Measurements from ENCODE around the gene HOXA7.

The HOXA7 gene

DNA sequence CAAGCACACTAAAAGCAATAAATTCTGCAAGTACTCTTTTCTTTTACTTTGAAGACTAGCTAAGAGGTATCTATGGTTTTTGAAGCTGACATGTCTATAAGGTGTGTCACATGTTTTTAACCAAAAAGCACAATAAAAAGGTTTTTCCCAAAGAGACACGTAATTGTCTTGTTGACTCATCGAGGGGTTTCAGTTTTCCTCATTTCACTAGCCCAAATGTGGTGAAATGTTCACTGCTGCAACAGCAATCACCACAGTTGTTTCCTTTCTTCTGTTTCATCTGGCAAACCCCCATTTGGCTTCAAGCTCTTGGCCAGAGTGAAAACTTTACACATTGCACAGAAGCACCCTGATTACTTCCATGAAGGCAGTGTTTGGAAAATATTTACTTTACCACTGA is 22.1 kb downstream of the HOXA7 start:
- no peak for DNase-seq (ENCODE audit: low read depth in 3 of 3)

GRCh38 chr7:27133409-27134231 is 22.9 kb downstream of the HOXA7 start:
- DNase-seq (ENCODE audit: low read depth in 3 of 3): no peak

GRCh38 chr7:27132978-27133377 is 23.5 kb downstream of the HOXA7 start:
- no peak for DNase-seq (ENCODE audit: low read depth in 3 of 3)

DNA sequence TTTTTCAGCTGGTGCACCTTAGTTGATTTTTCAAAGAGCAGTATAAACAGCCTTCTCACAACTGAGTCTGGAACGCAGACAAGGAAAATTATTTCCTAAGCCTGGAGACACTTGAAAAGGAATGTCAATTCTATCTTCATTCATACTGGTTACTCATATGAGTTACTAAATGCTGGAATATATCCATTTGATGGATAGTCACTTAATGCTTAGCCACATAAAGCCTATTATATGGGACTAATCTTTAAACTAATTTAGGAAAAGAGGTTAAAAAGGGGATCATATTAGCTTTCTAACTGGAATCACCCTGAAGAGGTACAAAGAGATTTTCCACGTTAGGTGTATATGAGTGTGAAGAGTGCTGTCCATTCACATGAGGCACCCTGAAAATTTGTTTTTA is 24.3 kb downstream of the HOXA7 start:
- DNase-seq (ENCODE audit: low read depth in 3 of 3): no peak

DNA sequence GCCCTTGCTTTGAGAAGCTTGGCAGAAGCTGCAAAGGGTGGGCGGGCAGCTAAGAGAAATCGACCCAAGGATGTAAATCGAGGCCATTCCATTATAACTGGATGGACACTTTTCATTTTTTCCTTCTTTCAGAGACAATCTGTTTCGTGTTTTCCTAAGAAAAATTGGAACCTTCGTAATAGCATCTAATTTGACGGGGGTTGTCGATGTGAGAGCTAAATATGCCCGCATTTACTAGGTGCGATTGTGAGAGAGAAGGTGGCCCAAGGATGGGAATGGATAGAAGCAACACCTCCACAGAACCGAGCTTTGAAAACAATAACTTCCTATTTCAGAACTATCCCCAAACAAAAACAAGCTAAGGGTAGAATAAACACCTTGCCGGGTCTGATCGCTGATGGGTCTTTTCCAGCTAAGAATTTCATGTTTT is 25.1 kb downstream of the HOXA7 start:
- DNase-seq (ENCODE audit: low read depth in 3 of 3): no peak

- DNase-seq (ENCODE audit: low read depth in 3 of 3): peak; percentile 40 to 63 (median 55)
Observed at GRCh38 chr7:27130540-27131389, 25.7 kb downstream of the HOXA7 start, which contains the start of gene HOXA4. TSS of gene HOXA4 (minus strand) at chr7:27130757. CDS start at chr7:27130733, 24 bp downstream.

GRCh38 chr7:27129729-27130539 is 26.5 kb downstream of the HOXA7 start:
- no peak for DNase-seq (ENCODE audit: low read depth in 3 of 3)

DNA sequence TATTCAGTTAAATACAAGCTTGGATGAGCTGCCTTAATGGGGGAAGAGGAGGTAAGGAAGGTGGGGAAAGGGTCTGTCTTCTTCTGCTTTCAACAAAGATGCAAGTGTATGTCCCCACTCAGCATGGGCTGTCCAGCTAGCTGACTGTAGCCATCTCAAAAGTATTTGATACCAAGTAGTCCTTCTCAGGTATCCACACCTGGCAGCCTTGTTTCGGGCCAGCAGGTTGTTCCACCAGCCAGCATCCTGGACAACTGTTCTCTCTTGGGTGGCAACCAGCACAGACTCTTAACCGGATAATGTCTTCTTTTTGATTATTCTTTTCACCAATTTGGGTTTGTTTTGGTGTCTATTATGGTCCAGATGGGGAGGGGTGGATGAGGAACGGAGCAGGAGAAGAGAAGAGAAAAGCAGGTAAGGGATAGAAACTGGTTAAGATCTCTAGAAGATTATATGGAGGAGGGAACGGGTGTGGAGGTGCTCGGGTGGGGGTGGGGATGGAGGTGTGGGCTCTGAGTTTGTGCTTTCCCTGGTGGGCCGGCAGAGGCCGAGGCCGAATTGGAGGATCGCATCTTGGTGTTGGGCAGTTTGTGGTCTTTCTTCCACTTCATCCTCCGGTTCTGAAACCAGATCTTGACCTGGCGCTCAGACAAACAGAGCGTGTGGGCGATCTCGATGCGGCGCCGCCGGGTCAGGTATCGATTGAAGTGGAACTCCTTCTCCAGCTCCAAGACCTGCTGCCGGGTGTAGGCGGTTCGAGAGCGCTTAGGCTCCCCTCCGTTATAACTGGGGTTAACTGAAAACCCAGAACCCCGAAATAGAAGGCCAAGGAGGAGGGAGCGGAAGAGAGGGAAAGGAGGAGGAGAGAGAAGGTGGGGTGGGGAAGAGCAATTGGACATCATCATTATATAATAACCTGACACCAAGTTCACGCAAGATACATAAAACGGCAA is 27.4 kb downstream of the HOXA7 start:
- no peak for DNase-seq (ENCODE audit: low read depth in 3 of 3)

DNA sequence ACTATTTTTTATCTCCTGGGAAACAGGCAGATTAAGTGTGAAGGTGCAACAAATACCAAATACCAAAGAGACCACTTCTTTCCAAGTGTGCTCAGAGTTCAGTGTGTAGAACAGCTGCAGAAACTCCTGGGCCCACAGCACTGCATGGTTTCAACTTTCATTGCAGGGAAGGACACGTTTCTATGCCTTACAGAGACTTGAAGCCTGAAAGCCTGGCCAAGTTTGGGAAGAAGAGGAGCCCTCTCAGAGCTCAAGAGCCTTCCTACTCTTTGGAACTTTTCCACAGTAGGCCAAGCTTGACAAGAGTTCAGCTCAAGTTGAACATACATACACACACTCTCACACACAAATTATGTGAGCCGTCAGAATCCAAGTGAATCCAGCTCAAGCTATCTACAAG is 28.4 kb downstream of the HOXA7 start:
- DNase-seq (ENCODE audit: low read depth in 3 of 3): no peak

DNA sequence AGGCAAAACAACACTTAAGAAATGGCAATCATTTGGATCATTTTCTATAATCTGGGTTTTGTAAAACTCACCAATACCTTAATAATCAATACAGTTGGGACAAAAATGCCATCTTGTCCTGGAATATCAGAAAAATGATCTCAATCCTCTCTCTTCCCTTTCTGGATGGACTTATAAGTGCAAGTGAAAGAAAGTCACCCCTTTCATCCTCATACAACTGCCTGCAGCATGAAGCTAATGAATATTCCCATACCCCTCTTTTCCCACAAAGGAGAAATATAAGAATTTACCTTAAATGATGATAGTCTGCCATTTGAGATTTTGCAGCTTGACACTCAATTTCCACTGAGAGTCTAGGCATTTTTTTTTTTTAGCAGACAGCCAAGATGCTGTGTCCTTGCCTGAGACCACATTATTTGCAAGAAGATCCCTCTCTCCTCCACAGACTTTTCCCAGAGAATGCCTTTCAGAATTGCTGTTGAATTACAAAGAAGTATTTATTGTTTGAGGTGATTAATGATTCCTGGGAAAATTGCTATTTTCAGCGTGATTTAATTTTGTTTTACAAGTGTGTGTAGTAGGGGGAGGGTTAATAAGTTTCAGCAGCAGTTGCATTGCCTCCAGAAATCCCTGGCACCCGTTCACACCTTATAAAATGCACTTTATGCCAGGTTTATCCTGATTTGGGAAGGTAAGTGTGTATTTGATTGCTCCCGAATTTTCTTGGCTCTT is 29.7 kb downstream of the HOXA7 start:
- DNase-seq (ENCODE audit: low read depth in 3 of 3): no peak

- DNase-seq (ENCODE audit: low read depth in 3 of 3): no peak
Observed at GRCh38 chr7:27125986-27126394, 30.5 kb downstream of the HOXA7 start.

DNA sequence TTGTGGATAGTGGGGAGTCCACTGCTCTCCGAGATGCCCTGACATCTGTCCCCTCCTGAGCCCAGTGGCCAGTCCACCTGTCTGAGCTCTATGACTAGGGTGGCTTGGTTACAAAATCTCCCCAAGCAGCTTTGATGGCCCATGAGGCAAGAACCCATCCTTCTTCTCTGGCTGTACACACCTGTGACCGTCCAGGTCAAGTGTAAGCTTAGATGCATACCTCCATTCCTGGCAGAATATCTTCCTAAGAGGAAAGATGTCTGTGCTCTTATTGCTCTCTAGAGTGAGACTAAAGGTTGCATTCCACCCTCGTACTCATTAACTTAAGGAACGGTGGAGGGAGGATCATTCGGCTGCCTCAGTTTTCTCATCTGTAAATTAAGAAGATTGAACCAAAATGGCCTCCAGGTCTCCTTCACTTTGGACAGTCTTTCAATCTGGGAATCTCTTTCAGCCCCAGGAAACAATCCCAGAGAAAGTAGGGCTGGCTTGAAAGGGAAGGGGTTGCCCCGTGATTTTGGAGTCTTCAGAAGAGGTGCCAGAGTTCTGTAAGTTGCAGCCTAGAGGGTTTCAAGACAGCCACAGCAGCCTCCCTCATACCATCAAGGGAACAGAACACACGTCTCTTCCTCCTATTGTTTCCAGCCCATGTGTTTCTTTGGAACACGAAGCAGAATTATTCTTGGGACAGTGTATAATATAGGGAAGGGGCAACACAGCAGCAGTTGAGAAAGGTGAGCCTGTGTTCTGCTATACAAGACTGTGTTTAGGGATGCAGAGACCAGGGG is 31.4 kb downstream of the HOXA7 start:
- DNase-seq (ENCODE audit: low read depth in 3 of 3): no peak

GRCh38 chr7:27124096-27124901 is 32.2 kb downstream of the HOXA7 start:
- DNase-seq (ENCODE audit: low read depth in 3 of 3): no peak

- DNase-seq (ENCODE audit: low read depth in 3 of 3): no peak
Observed at GRCh38 chr7:27123477-27124053, 32.9 kb downstream of the HOXA7 start.

GRCh38 chr7:27123007-27123476 is 33.4 kb downstream of the HOXA7 start:
- no peak for DNase-seq (ENCODE audit: low read depth in 3 of 3)

- no peak for DNase-seq (ENCODE audit: low read depth in 3 of 3)
Observed at GRCh38 chr7:27122077-27122910, 34.2 kb downstream of the HOXA7 start.

DNA sequence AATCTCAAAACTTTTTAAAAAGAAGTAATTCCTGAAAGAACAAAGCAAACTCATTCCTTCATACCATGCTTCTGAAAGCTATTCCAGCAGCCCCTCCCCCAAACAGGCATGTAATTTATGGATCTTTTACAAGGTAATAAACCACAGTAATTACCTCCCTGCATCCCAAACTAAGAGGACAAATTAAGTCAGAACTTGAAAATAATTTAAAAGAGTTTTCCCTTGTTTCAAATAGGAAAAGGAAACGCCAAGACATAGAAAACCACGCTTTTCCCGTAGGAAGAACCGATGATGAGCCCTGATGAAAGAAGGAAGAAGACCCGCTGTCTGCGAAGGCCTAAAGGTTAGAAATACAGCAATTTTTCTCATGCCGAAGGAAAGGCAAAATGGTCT is 34.8 kb downstream of the HOXA7 start:
- no peak for DNase-seq (ENCODE audit: low read depth in 3 of 3)
